Neural cell (in vitro differentiated cells): ENCODE measurements around the gene PHF2. TPM values are rescaled to one million over a fixed set of nuclear protein-coding genes. Genes with fewer than 3 reads are reported as not detected.

Experiments used
- H2AFZ ChIP-seq: fragments of 200-600, 300-800 bp; sonication (generic), shearing (Covaris generic); 2 replicates; pipeline ENCODE4 v1.6.0; 2014; ENCODE audit warnings: low read depth, mild to moderate bottlenecking, antibody characterized with exemption, low read length, moderate library complexity
- H3F3A ChIP-seq: fragments of 200-600 bp; shearing (Covaris generic); 2 replicates; pipeline ENCODE4 v1.6.1; 2016; ENCODE audit warnings: mild to moderate bottlenecking, moderate library complexity, mixed read lengths, antibody characterized with exemption, low read length; ENCODE audit not compliant: insufficient read depth, poor library complexity, severe bottlenecking
- H3K27ac ChIP-seq: fragments of 200-600, 300-800 bp; sonication (generic), shearing (Covaris generic); 2 replicates; pipeline ENCODE4 v1.5.1; 2014; ENCODE audit warnings: mild to moderate bottlenecking, low read length, moderate library complexity
- H3K27me3 ChIP-seq: fragments of 300-800, 200-600 bp; sonication (generic), shearing (Covaris generic); 2 replicates; pipeline ENCODE4 v1.6.0; 2014; ENCODE audit warnings: mild to moderate bottlenecking, low read depth, low read length, moderate library complexity; ENCODE audit not compliant: insufficient read depth
- H3K36me3 ChIP-seq: fragments of 300-800, 200-600 bp; sonication (generic), shearing (Covaris generic); 2 replicates; pipeline ENCODE4 v1.5.1; 2014; ENCODE audit warnings: mild to moderate bottlenecking, antibody characterized with exemption, low read length, moderate library complexity; ENCODE audit not compliant: insufficient read depth
- H3K4me2 ChIP-seq: fragments of 300-800, 200-600 bp; sonication (generic), shearing (Covaris generic); 2 replicates; pipeline ENCODE4 v1.6.0; 2014; ENCODE audit warnings: mild to moderate bottlenecking, low read length
- H3K4me3 ChIP-seq: fragments of 300-800, 200-600 bp; sonication (generic), shearing (Covaris generic); 2 replicates; pipeline ENCODE4 v1.5.1; 2014; ENCODE audit warnings: mild to moderate bottlenecking, low read length, moderate library complexity
- H3K79me2 ChIP-seq: fragments of 200-600 bp; shearing (Covaris generic); replicated peaks from 2 replicates; pipeline ENCODE4 v1.6.0; 2014; ENCODE audit warnings: mild to moderate bottlenecking, low read length, moderate library complexity; ENCODE audit not compliant: insufficient read depth
- H3K9ac ChIP-seq: fragments of 300-800, 200-600 bp; sonication (generic), shearing (Covaris generic); 2 replicates; pipeline ENCODE4 v1.6.1; 2016; ENCODE audit warnings: mild to moderate bottlenecking, low read length, mixed read lengths
- H3K9me2 ChIP-seq: fragments of 200-600 bp; shearing (Covaris generic); 2 replicates; pipeline ENCODE4 v1.6.1; 2016; ENCODE audit warnings: mild to moderate bottlenecking, low read length, mixed read lengths; ENCODE audit not compliant: insufficient read depth
- H3K9me3 ChIP-seq: fragments of 200-600, 300-800 bp; sonication (generic), shearing (Covaris generic); 2 replicates; pipeline ENCODE4 v1.6.1; 2016; ENCODE audit warnings: mild to moderate bottlenecking, mixed run types, low read length, moderate library complexity, mixed read lengths
- H4K20me1 ChIP-seq: fragments of 200-600 bp; shearing (Covaris generic); 2 replicates; pipeline ENCODE4 v1.6.1; 2016; ENCODE audit warnings: mild to moderate bottlenecking, mixed run types; ENCODE audit not compliant: insufficient read depth
- CTCF ChIP-seq: fragments of 450-650 bp; IDR thresholded peaks from 2 replicates; pipeline ENCODE4 v1.5.1; 2014; ENCODE audit warnings: antibody characterized with exemption, mild to moderate bottlenecking, moderate library complexity; ENCODE audit not compliant: poor library complexity, severe bottlenecking
- EP300 ChIP-seq: fragments of 450-650 bp; conservative IDR thresholded peaks from 2 replicates; pipeline ENCODE4 v1.6.1; 2014; ENCODE audit warnings: antibody characterized with exemption, mild to moderate bottlenecking, moderate library complexity; ENCODE audit not compliant: poor library complexity, severe bottlenecking
- EZH2 ChIP-seq: fragments of 200-600, 300-800 bp; shearing (Covaris generic), sonication (generic); IDR thresholded peaks from 2 replicates; pipeline ENCODE4 v1.6.1; 2014; ENCODE audit warnings: antibody characterized with exemption, low read length, borderline replicate concordance, mild to moderate bottlenecking; ENCODE audit not compliant: insufficient read depth, poor library complexity, severe bottlenecking
- MXI1 ChIP-seq: fragments of 450-650 bp; conservative IDR thresholded peaks from 2 replicates; pipeline ENCODE4 v1.6.1; 2014; ENCODE audit warnings: antibody characterized with exemption, mild to moderate bottlenecking; ENCODE audit not compliant: poor library complexity, severe bottlenecking
- POLR2AphosphoS5 ChIP-seq: IDR thresholded peaks from 2 replicates; pipeline ENCODE4 v1.6.1; 2012
- RAD21 ChIP-seq: fragments of 450-650 bp; conservative IDR thresholded peaks from 2 replicates; pipeline ENCODE4 v1.6.1; 2014; ENCODE audit warnings: antibody characterized with exemption, mild to moderate bottlenecking, moderate library complexity
- REST ChIP-seq: IDR thresholded peaks from 2 replicates; pipeline ENCODE4 v1.6.1; 2012; ENCODE audit warnings: borderline replicate concordance
- SMC3 ChIP-seq: fragments of 450-650 bp; conservative IDR thresholded peaks from 2 replicates; pipeline ENCODE4 v1.6.1; 2014; ENCODE audit warnings: antibody characterized with exemption, mild to moderate bottlenecking, moderate library complexity; ENCODE audit not compliant: poor library complexity
- TAF1 ChIP-seq: IDR thresholded peaks from 2 replicates; pipeline ENCODE4 v1.6.1; 2012; ENCODE audit warnings: low read depth
- polyA plus RNA-seq: library from polyadenylated mRNA; depleted of rRNA; stranded (reverse); fragments of >200 nt; gene quantifications from 2 replicates; pipeline ENCODE4 v1.2.3, GENCODE V29; 2014

The PHF2 gene
- polyA plus RNA-seq, 1 donor from 2014 or later: 42.4 TPM

DNA sequence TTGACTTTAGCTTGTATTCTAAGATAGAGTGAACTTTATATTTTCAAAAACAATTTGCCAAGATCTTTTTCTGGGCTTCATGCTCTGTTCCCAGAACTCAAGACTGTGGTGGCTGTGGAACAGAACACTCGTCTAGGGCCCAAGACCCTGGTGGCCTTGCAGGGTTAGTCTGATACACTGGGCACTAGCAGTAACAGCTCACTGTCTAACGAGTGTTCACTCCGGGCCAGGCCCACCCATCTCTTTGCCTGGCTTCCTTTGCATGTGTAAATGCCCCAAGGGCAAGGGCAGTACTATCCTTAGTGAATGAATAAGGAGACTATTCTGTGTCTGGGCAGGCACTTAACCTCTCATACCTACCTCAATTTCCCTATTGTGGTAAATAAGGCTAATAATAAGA, 47.4 kb downstream of the PHF2 start:
- no peaks in the 10 kb centered on the region for H3K9me2 ChIP-seq
- H3K27ac ChIP-seq: no peak overlapping the region
- H3K36me3 ChIP-seq: no peaks in the 10 kb centered on the region
- peaks cover 28% of the 10 kb centered on the region for H3K79me2 ChIP-seq
- no peaks in the 10 kb centered on the region for H3F3A ChIP-seq
- TF ChIP-seq MXI1 (no peak), EP300 (no peak), CTCF (no peak), POLR2AphosphoS5 (no peak), EZH2 (no peak), REST (no peak), SMC3 (no peak), TAF1 (no peak), RAD21 (no peak)
- no peak overlapping the region for H3K9ac ChIP-seq
- no peak overlapping the region for H3K4me2 ChIP-seq
- H3K9me3 ChIP-seq: peaks cover 6% of the 10 kb centered on the region
- H3K27me3 ChIP-seq: no peaks in the 10 kb centered on the region
- H2AFZ ChIP-seq: no peak overlapping the region
- no peaks in the 10 kb centered on the region for H4K20me1 ChIP-seq
- no peak overlapping the region for H3K4me3 ChIP-seq

- H3K4me2 ChIP-seq: no peak overlapping the region
- no peaks in the 10 kb centered on the region for H3K9me2 ChIP-seq
- H3K9ac ChIP-seq: no peak overlapping the region
- no peaks in the 10 kb centered on the region for H3K27me3 ChIP-seq
- H3F3A ChIP-seq: no peaks in the 10 kb centered on the region
- no peak overlapping the region for H3K27ac ChIP-seq
- peaks cover 29% of the 10 kb centered on the region for H3K79me2 ChIP-seq
- H4K20me1 ChIP-seq: no peaks in the 10 kb centered on the region
- TF ChIP-seq SMC3 (no peak), EP300 (no peak), EZH2 (no peak), CTCF (no peak), MXI1 (no peak), TAF1 (no peak), RAD21 (no peak), POLR2AphosphoS5 (no peak), REST (no peak)
- no peak overlapping the region for H3K4me3 ChIP-seq
- H3K36me3 ChIP-seq: no peaks in the 10 kb centered on the region
- peaks cover 6% of the 10 kb centered on the region for H3K9me3 ChIP-seq
- H2AFZ ChIP-seq: no peak overlapping the region
Observed at GRCh38 chr9:93624431-93624834, 48.0 kb downstream of the PHF2 start.
